Hepatocyte (in vitro differentiated cells): ENCODE measurements around the gene ELFN1. TPM values are rescaled to one million over a fixed set of nuclear protein-coding genes. Genes with fewer than 3 reads are reported as not detected.

Source experiments
- DNase-seq: peaks from one replicate; pipeline ENCODE4 v3.0.0-alpha.2; 2016; ENCODE audit warnings: low spot score
- H2AFZ ChIP-seq: fragments of 200-600 bp; sonication (generic); 2 replicates; pipeline ENCODE4 v1.6.0; 2016; ENCODE audit warnings: antibody characterized with exemption, mild to moderate bottlenecking
- H3K27ac ChIP-seq: fragments of 200-600 bp; sonication (generic); 2 replicates; pipeline ENCODE4 v1.5.1; 2016; ENCODE audit warnings: mild to moderate bottlenecking
- H3K27me3 ChIP-seq: fragments of 200-600 bp; sonication (generic); 2 replicates; pipeline ENCODE4 v1.6.1; 2016
- H3K36me3 ChIP-seq: fragments of 200-600 bp; sonication (generic); replicated peaks from 2 replicates; pipeline ENCODE4 v1.5.1; 2016; ENCODE audit warnings: low read depth; ENCODE audit not compliant: insufficient read depth
- H3K4me1 ChIP-seq: fragments of 200-600 bp; sonication (generic); 2 replicates; pipeline ENCODE4 v1.5.1; 2016; ENCODE audit warnings: mild to moderate bottlenecking, moderate library complexity; ENCODE audit not compliant: insufficient read depth
- H3K4me2 ChIP-seq: fragments of 200-600 bp; sonication (generic); 2 replicates; pipeline ENCODE4 v1.6.0; 2016
- H3K4me3 ChIP-seq: fragments of 200-600 bp; sonication (generic); 2 replicates; pipeline ENCODE4 v1.5.1; 2016; ENCODE audit warnings: mild to moderate bottlenecking
- H3K79me2 ChIP-seq: fragments of 200-600 bp; sonication (generic); 2 replicates; pipeline ENCODE4 v1.6.0; 2017; ENCODE audit warnings: mild to moderate bottlenecking
- H3K9me2 ChIP-seq: fragments of 200-600 bp; sonication (generic); replicated peaks from 2 replicates; pipeline ENCODE4 v1.6.0; 2017; ENCODE audit warnings: mild to moderate bottlenecking; ENCODE audit not compliant: insufficient read depth
- H3K9me3 ChIP-seq: fragments of 200-600 bp; sonication (generic); 2 replicates; pipeline ENCODE4 v1.5.1; 2016; ENCODE audit warnings: low read depth, mild to moderate bottlenecking
- H4K20me1 ChIP-seq: fragments of 200-600 bp; sonication (generic); 2 replicates; pipeline ENCODE4 v1.6.0; 2016; ENCODE audit warnings: mild to moderate bottlenecking; ENCODE audit not compliant: insufficient read depth, poor library complexity, severe bottlenecking
- EZH2 ChIP-seq: fragments of 200-600 bp; sonication (generic); IDR thresholded peaks from 2 replicates; pipeline ENCODE4 v1.6.1; 2016; ENCODE audit warnings: antibody characterized with exemption, mild to moderate bottlenecking, borderline replicate concordance
- EZH2phosphoT487 ChIP-seq: fragments of 200-600 bp; sonication (generic); IDR thresholded peaks from one replicate; pipeline ENCODE4 v1.6.1; 2018; ENCODE audit warnings: antibody characterized with exemption, mild to moderate bottlenecking, low read depth, moderate library complexity; ENCODE audit not compliant: unreplicated experiment, severe bottlenecking
- WGBS: methylation state at CpG from one replicate; pipeline ENCODE4 v1.1.6; 2016; ENCODE audit warnings: low lambda C conversion rate; ENCODE audit errors: missing lambda C conversion rate; 5-methylcytosine and 5-hydroxymethylcytosine counted together
- polyA plus RNA-seq: library from polyadenylated mRNA; unstranded; fragments of >200 nt; fragmentation: Nextera tagmentation; extraction: Ambion mirVana; gene quantifications from 2 replicates; pipeline ENCODE4 v1.2.1, GENCODE V29; 2016
- total RNA-seq: library from RNA; depleted of rRNA; stranded (reverse); fragments of >200 nt; gene quantifications from 2 replicates; pipeline ENCODE4 v1.2.3, GENCODE V29; 2014
- TF ChIP-seq, protein P1 (sequence below): fragments of 200-600 bp; sonication (generic); IDR thresholded peaks from 2 replicates; pipeline ENCODE4 v1.5.1; 2016; ENCODE audit warnings: antibody characterized with exemption, mild to moderate bottlenecking; ENCODE audit not compliant: poor library complexity

Gene ELFN1
- total and polyA plus RNA-seq, 2 experiments from 2014 or later: 3.6 to 5.5 TPM

DNA sequence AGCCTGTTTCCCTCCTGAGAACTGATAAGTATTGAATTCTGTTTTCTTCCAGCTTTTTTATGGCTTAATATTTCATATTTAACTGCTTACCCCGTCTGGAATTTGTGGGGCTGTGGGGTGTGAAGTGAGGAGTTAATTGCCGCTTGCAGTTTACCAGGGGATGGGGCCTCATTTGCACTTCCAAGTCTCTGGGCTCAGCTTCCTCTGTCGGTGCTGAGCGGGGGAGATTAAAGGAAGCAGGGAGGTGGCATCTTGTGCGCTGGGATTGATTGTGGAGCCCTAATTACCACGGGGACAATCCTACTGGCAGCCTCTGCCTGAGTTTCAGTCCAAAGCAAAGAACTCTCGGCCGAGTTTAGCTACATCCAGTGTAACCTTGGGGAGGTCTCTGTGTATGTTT is 33.4 kb downstream of the ELFN1 start:
- H3K4me3 ChIP-seq: no peak overlapping the region
- H2AFZ ChIP-seq: no peak overlapping the region
- 38% methylated on average over 8 of the region's 8 CpGs for whole genome bisulfite sequencing
- no peaks in the 10 kb centered on the region for H3K27me3 ChIP-seq
- no peaks in the 10 kb centered on the region for H3K79me2 ChIP-seq
- H3K27ac ChIP-seq: no peak overlapping the region
- no peak overlapping the region for H3K4me2 ChIP-seq
- no peak for DNase-seq
- TF ChIP-seq EZH2: no peak
- TF ChIP-seq, protein P1, sequence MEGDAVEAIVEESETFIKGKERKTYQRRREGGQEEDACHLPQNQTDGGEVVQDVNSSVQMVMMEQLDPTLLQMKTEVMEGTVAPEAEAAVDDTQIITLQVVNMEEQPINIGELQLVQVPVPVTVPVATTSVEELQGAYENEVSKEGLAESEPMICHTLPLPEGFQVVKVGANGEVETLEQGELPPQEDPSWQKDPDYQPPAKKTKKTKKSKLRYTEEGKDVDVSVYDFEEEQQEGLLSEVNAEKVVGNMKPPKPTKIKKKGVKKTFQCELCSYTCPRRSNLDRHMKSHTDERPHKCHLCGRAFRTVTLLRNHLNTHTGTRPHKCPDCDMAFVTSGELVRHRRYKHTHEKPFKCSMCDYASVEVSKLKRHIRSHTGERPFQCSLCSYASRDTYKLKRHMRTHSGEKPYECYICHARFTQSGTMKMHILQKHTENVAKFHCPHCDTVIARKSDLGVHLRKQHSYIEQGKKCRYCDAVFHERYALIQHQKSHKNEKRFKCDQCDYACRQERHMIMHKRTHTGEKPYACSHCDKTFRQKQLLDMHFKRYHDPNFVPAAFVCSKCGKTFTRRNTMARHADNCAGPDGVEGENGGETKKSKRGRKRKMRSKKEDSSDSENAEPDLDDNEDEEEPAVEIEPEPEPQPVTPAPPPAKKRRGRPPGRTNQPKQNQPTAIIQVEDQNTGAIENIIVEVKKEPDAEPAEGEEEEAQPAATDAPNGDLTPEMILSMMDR: no peak
- no peak for TF ChIP-seq EZH2phosphoT487
- no peaks in the 10 kb centered on the region for H3K36me3 ChIP-seq
- H3K9me2 ChIP-seq: no peaks in the 10 kb centered on the region
- no peaks in the 10 kb centered on the region for H3K9me3 ChIP-seq
- H4K20me1 ChIP-seq: no peaks in the 10 kb centered on the region
- H3K4me1 ChIP-seq: no peaks in the 10 kb centered on the region

DNA sequence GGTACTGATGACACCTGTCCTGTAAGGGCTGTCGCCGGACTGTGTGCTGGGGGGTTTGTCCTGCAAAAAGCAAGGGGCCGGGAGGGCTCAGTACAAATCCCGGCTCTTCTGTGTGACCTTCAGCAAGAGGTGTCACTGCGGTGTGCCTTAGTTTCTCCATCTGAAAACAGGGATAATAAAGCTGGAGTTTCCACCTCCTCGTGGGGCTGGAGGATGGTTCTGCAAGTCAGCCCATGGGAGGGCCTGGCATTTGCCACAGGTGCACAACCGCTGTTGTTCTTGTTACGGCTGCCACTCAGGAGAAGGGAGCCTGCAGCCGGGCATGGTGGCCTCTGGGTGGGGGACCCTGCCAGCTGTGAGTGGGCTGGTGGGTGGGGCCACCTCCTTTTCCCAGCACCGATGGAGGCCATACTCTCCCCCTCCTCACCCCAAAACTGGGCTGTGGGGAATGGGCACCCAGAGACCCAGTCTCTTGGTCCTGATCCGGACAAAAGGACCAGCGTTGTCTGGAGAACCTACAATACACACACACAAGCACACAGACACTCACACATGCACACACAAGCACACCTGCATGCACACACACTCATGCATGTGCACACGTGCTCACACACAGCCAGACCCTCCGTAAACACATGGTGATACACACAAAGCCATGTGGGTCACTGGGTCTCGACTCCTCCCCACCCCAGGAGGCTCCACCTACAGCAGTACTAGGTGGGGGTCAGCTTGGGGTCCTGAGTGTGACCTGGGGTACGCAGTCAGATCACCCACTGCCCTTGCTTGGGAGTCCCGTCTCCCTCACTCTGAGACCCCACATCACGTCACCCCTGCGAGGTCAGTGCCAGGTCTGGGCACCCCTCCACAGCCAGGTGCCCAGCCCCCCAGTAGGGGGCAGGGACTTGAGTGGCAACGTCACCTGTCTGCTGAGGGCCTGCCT is 34.1 kb downstream of the ELFN1 start:
- H3K27me3 ChIP-seq: no peaks in the 10 kb centered on the region
- H3K79me2 ChIP-seq: no peaks in the 10 kb centered on the region
- no peaks in the 10 kb centered on the region for H3K9me3 ChIP-seq
- no peaks in the 10 kb centered on the region for H3K36me3 ChIP-seq
- WGBS: 88% methylated on average over 19 of the region's 20 CpGs
- DNase-seq: no peak
- H3K9me2 ChIP-seq: no peaks in the 10 kb centered on the region
- H3K27ac ChIP-seq: no peak overlapping the region
- TF ChIP-seq, protein P1: no peak
- TF ChIP-seq EZH2phosphoT487 (no peak), EZH2 (no peak)
- no peak overlapping the region for H3K4me2 ChIP-seq
- no peak overlapping the region for H2AFZ ChIP-seq
- no peaks in the 10 kb centered on the region for H3K4me1 ChIP-seq
- H3K4me3 ChIP-seq: no peak overlapping the region
- no peaks in the 10 kb centered on the region for H4K20me1 ChIP-seq

- H3K9me3 ChIP-seq: no peaks in the 10 kb centered on the region
- no peaks in the 10 kb centered on the region for H3K79me2 ChIP-seq
- 69% methylated on average over 26 of the region's 26 CpGs for WGBS
- no peaks in the 10 kb centered on the region for H4K20me1 ChIP-seq
- no peaks in the 10 kb centered on the region for H3K4me1 ChIP-seq
- H3K36me3 ChIP-seq: no peaks in the 10 kb centered on the region
- no peak overlapping the region for H3K27ac ChIP-seq
- H3K4me3 ChIP-seq: no peak overlapping the region
- no peak overlapping the region for H2AFZ ChIP-seq
- no peak overlapping the region for H3K4me2 ChIP-seq
- no peaks in the 10 kb centered on the region for H3K27me3 ChIP-seq
- no peak for DNase-seq
- no peaks in the 10 kb centered on the region for H3K9me2 ChIP-seq
- TF ChIP-seq, protein P1: no peak
- no peak for TF ChIP-seq EZH2phosphoT487
- no peak for TF ChIP-seq EZH2
Observed at GRCh38 chr7:1704811-1705738, 35.0 kb downstream of the ELFN1 start.
